Breast epithelium (tissue), 4 donors: ENCODE data around the gene SWAP70. TPM values are rescaled to one million over a fixed set of nuclear protein-coding genes. Genes with fewer than 3 reads are reported as not detected.

Experiments
- DNase-seq, 2 donors: peaks; one replicate each; pipeline ENCODE4 v3.0.0-alpha.2; 2019; ENCODE audit warnings: low spot score in 2 of 2
- H3K27ac ChIP-seq, 2 donors: fragments of 200-600 bp; sonication (generic) in 1 of 2; one replicate each; pipeline ENCODE4 v1.5.1; 2016 to 2019; ENCODE audit warnings: mild to moderate bottlenecking in 1 of 2
- H3K27me3 ChIP-seq, 2 donors: fragments of 200-600 bp; sonication (generic) in 1 of 2; one replicate each; pipeline versions ENCODE4 v1.5.1 to v1.6.0; 2017 to 2019; ENCODE audit warnings: control low read depth in 1 of 2, mild to moderate bottlenecking in 1 of 2
- H3K36me3 ChIP-seq: fragments of 200-600 bp; one replicate; pipeline ENCODE4 v1.5.1; 2019
- H3K4me1 ChIP-seq, 2 donors: fragments of 200-600 bp; sonication (generic); one replicate each; pipeline ENCODE4 v1.5.1; 2016 to 2019; ENCODE audit warnings: control low read depth in 1 of 2
- H3K4me3 ChIP-seq, 3 donors: fragments of 200-600 bp; sonication (generic); 1 replicate in 2 of 3; 2 replicates in 1 of 3; pipeline ENCODE4 v1.5.1; 2016 to 2019; ENCODE audit warnings: mild to moderate bottlenecking in 3 of 3, moderate library complexity in 2 of 3
- H3K9me3 ChIP-seq, 2 donors: fragments of 200-600 bp; sonication (generic) in 1 of 2; one replicate each; pipeline ENCODE4 v1.5.1; 2016 to 2019; ENCODE audit warnings: control low read depth in 1 of 2
- CTCF ChIP-seq, 3 donors: fragments of 450-650 bp; IDR thresholded peaks; one replicate each; pipeline ENCODE4 v1.5.1; 2016 to 2017; ENCODE audit warnings: antibody characterized with exemption in 3 of 3, mild to moderate bottlenecking in 3 of 3, moderate library complexity in 3 of 3
- POLR2A ChIP-seq: fragments of 450-650 bp; IDR thresholded peaks from one replicate; pipeline ENCODE4 v1.6.1; 2016; ENCODE audit warnings: antibody characterized with exemption, mild to moderate bottlenecking, moderate library complexity
- POLR2AphosphoS5 ChIP-seq, 3 donors: sonication (generic); formaldehyde crosslinking; IDR thresholded peaks; one replicate each; pipeline ENCODE4 v1.6.1; 2017; ENCODE audit warnings: antibody characterized with exemption in 3 of 3
- intact Hi-C: fragments of 100-400 bp; cut with DNase I; formaldehyde crosslinking; loops from one replicate; pipeline ENCODE4 v1.15.1; 2023; ENCODE audit warnings: low total_unique reads
- total RNA-seq, 3 donors: library from RNA; depleted of rRNA; stranded (reverse); fragments of >200 nt; gene quantifications; one replicate each; pipeline ENCODE4 v1.1.0, GENCODE V29; 2016

The SWAP70 gene
- total RNA-seq, 3 donors from 2014 or later, result 36.8 to 64.5 (median 60.6) TPM

- DNase-seq, result no peak
- intact Hi-C loops, result no loop called here
- no peak overlapping the region for H3K4me3 ChIP-seq
Observed at GRCh38 chr11:9716275-9717039, 52.6 kb downstream of the SWAP70 start.

GRCh38 chr11:9717040-9717357 lies 53.1 kb downstream of the SWAP70 start:
- no peak for DNase-seq
- no peak for TF ChIP-seq CTCF (IDR thresholded peaks at IDR 0.05)
- TF ChIP-seq POLR2A, result no peak
- TF ChIP-seq POLR2AphosphoS5 (IDR thresholded peaks at IDR 0.05), result no peak
- Histone ChIP-seq H3K36me3 (no peaks in the 10 kb centered on the region), H3K9me3 (no peaks in the 10 kb centered on the region), H3K4me1 (peaks cover 0 to 4% of the 10 kb centered on the region in 2 donors), H3K27me3 (no peaks in the 10 kb centered on the region), H3K27ac (peak overlapping the region; percentile 74 to 88), H3K4me3 (no peak overlapping the region)
- intact Hi-C loops, result no loop called here

More at GRCh38 chr11:9716275-9717039, 52.6 kb downstream of the SWAP70 start:
- TF ChIP-seq POLR2AphosphoS5 (IDR thresholded peaks at IDR 0.05), result peak in 2 of 3 donors; percentile 31 to 42
- TF ChIP-seq POLR2A, result no peak
- Histone ChIP-seq H3K9me3 (no peaks in the 10 kb centered on the region), H3K36me3 (no peaks in the 10 kb centered on the region), H3K4me1 (peaks cover 0 to 4% of the 10 kb centered on the region in 2 donors), H3K27ac (peak overlapping the region; percentile 74 to 88), H3K27me3 (no peaks in the 10 kb centered on the region)

DNA sequence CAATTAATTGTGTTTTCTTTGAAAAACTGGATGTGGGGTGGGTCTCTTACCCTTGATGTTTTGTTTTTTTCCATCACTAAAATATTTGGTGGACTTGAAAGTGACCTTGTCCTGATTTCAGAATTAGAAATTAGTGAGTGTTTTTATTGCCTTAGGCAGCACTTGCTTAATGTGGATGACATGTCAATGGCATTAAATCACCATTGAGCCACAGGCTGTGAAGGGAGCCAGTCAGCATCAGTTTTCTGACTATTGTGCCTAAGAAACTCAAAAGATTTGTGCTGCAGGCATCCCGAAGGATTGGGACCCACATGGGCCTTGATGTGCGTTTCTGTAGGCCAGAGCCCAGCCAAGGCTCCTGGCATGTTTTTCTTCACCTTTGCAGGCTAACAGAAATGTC lies 53.8 kb downstream of the SWAP70 start:
- peak overlapping the region; percentile 64 to 88 for H3K27ac ChIP-seq
- intact Hi-C loops, result no loop called here
- no peak for DNase-seq
- TF ChIP-seq POLR2A (no peak), POLR2AphosphoS5 (IDR thresholded peaks at IDR 0.05) (no peak), CTCF (IDR thresholded peaks at IDR 0.05) (no peak)
- no peak overlapping the region for H3K4me3 ChIP-seq
- H3K27me3 ChIP-seq, result no peaks in the 10 kb centered on the region
- H3K9me3 ChIP-seq, result no peaks in the 10 kb centered on the region
- H3K36me3 ChIP-seq, result no peaks in the 10 kb centered on the region
- peaks cover 0 to 4% of the 10 kb centered on the region in 2 donors for H3K4me1 ChIP-seq

DNA sequence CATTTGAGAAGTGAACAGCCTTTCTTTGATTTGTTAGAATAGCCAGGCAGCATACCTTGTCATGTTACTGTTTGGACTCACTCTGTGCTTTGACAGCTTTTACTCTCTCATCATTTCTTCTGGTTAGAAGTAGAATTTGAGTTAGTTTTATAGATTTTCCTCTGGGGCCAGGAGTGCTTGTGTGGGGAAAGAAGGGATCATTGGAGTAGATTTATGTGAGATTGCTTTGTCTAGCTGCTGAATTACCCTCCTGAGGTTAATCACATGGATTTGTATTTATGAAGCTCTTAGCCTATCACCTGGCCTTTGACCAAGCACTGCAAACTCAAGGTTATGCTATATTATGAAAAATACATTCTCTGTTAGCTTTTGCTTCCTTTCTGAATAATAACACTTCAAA lies 54.3 kb downstream of the SWAP70 start:
- H3K27me3 ChIP-seq, result no peaks in the 10 kb centered on the region
- TF ChIP-seq POLR2A (no peak), CTCF (IDR thresholded peaks at IDR 0.05) (no peak), POLR2AphosphoS5 (IDR thresholded peaks at IDR 0.05) (no peak)
- H3K4me3 ChIP-seq, result no peak overlapping the region
- intact Hi-C loops, result no loop called here
- no peak for DNase-seq
- no peaks in the 10 kb centered on the region for H3K36me3 ChIP-seq
- no peaks in the 10 kb centered on the region for H3K9me3 ChIP-seq
- peak overlapping the region; percentile 64 to 88 for H3K27ac ChIP-seq
- peaks cover 0 to 4% of the 10 kb centered on the region in 2 donors for H3K4me1 ChIP-seq

DNA sequence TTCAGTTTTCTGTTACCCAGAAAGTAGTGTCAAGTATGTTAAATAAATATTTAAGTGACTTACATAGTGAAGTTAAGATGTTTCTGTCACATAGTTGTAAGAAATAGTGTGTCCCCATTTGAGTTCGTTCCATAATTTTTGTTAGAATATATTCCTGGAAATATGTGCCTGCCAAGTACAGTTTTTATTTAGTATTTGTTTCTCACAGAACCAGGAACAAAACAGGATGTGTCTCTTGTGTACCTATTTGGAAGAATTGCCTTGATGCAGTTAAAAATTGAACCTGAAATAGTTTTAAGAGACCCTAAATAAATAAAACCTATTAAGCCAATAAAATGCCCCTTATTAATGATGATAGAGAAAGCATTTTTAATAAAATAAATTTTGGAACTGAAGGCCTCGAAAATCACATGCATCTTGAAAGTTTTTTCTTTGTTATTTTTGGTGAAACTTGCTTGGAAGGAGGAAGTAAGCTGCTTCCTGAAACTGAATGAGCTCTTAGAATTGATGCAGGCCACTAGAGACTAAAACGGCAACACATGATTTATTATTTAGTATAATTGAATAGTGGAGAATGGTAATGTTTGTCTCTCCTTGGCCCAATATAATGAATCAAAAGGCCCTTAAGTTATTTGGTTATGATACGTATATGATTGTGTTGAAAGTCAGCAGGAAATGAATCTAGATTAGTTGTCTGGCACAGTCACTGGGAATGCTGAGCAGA lies 55.9 kb downstream of the SWAP70 start:
- H3K27me3 ChIP-seq, result no peaks in the 10 kb centered on the region
- DNase-seq, result no peak
- H3K4me1 ChIP-seq, result peaks cover 0 to 4% of the 10 kb centered on the region in 2 donors
- TF ChIP-seq CTCF (IDR thresholded peaks at IDR 0.05), result no peak
- no peak for TF ChIP-seq POLR2A
- TF ChIP-seq POLR2AphosphoS5 (IDR thresholded peaks at IDR 0.05), result no peak
- H3K27ac ChIP-seq, result peak overlapping the region; percentile 88 to 90
- intact Hi-C loops, result no loop called here
- H3K4me3 ChIP-seq, result no peak overlapping the region
- H3K36me3 ChIP-seq, result no peaks in the 10 kb centered on the region
- H3K9me3 ChIP-seq, result no peaks in the 10 kb centered on the region
